NCI-H1694 treated with DMSO at 0.1 percent for 48 hours (cell line): ENCODE data around the gene RSPO4.

ENCODE experiments used
- DNase-seq: peaks from one replicate; lab custom pipeline; 2025; lab: John Stamatoyannopoulos, UW

The RSPO4 gene

DNA sequence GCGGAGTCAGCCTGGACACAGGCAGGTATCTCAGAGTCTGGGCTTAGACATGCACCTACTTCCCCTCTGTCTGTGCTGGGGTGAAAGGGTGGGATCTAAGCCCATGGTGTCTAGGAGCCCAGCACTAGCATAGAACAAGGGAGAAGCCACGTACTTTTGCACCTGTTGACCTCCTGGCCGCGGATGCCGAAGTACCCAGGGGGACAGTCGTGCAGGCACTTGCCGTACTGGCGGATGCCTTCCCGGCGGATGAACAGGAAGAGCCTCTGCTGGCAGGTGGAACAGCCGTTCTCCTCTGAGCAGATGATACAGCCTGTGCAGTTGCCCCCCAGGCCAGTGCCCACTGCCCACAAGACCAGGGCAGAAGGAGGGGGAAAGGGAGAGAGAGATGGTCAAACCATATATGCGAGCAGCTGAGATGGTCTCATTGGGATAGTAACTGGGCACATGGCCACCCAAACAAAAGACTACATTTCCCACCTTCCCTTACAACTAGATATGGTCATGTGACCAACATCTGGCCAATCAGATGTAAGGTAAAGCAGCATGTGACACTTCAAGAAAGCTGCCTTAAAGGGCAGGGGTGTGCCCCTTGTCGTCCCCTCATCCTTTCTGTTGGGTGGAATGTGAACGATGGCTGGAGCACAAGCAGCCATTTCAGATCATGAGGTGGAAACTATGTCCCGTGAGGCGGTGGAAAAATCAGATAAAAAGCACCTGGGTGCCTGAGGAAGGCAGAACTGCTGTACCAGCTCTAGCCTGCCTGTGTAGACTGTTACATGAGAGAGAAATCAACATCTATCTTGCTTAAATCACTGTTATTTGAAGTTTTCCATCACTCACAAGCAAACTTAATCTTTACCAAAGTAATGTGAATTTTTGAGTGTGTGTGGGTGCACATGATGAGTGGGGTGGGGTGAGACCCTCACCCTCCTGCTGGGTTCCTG lies 34.0 kb downstream of the RSPO4 start:
- no peak for DNase-seq

DNA sequence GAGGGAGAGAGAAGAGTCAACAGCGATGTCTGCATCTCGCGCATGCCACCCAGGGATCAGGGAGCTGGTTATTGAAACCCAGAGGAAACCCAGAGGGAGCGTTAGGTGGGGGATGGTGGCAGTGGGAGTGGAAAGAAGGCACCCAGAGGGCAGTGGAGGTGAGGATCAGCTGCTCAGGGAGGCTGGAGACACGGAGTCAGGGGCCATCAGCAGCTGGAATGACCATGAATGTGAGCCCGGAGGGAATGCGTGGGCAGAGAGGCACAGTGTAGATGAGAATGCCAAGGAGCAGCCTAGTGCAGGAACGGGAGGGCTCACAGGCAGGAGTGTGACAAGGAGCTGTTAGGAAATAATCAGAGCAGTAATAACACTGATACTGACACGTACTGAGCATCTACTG lies 36.2 kb downstream of the RSPO4 start:
- no peak for DNase-seq

DNA sequence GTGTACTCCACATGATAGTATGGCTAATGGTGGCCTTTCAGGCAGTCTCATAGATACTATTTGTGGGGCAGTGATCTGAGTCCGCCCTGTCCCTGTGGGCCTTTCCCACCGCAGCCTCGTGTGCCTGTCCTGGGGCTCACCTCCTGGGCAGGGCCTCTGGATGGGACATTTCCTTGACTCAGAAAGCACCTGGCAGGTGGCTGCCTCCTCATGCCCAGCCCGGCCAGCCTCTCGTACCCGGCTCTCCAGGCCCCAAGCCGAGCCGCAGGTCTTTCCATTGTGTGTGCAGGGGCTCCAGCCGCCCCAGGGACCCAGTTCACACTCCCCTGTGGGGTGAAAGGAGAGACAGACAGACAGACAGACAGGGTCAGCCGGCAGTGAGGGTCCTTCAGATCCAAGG lies 38.3 kb downstream of the RSPO4 start:
- DNase-seq = no peak

DNA sequence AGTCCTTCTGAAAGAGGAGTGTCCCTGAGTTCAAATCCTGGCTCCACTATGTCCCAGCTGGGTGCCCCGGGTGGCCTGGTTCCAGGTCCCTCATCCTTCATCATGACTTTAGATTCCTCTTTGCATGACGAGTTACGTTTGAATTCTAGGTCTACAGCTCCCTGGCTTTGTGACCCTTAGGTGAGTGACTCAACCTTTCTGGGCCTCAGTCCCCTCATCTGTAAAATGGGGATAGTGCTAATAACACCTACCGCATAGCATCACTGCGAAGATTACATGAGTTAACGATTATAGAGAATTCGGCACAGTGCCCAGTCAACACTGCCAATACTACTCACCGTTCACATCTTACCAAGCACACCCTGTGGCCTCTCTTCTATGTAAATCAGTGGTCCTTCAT lies 39.4 kb downstream of the RSPO4 start:
- no peak for DNase-seq

DNA sequence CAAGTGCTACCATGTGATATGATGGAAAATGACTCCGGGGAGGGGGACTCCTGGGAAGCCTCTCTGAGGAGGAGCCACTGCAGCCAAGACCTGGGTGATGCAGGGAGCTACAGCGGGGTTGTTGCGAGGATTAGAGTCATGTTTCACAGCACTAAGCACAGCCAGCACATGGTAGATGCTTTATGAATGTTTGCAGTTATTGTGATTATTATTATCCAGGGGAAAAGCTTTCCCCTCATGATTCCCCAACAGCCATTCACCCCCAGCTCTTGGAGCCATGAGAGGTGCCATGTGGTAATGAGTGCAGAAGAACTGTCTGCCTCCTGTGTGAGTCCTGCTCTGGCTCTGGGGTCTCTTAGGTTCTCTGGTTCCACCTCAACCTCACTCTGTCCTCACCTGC lies 39.9 kb downstream of the RSPO4 start:
- no peak for DNase-seq

DNA sequence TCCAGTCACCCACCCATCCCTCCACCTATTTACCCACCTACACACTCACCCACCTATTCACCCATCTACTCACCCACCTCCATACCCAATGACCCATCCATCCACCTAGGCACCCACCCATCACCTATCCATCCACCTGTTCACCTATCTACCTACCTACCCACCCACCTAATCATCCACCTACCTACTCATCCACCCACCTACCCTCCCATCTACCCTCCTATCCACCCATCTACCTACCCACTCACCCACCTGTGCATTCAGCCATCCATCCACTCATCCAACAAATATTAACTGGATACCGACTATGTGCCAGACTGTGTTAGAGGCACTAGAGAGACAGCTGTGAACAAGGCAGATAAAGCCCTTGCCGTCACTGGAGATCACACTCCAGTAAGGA lies 40.3 kb downstream of the RSPO4 start:
- no peak for DNase-seq

DNA sequence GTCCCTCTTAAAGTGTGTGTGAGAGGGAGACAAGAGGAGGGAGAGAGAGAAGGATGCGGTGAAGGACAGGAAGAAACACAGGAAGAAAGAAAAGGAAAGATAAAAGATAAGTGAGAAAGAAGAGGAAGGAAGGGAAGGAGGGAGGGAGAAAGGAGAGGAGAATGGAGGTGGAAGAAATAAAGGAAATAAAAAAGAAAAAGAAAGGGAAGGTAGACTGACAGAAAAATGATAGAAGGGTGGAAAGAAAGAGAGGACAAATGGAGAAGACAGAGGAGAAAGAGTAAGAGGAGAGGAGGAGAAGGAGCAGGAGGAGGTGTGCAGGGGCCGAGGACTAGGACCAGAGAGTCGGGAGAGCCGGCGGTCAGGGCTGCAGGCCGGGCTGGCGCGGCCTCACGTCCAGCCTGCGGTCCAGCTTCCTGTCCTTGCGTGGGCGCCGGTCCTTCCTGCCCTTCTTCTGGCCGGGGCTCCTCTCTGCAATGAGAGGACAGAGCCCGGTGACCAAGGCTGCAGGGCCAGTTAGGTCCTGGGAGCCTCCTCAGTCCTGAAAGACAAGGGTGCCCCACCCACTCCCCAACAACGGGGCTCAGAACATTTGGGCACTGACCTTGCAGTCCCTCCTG lies 42.0 kb downstream of the RSPO4 start:
- DNase-seq = no peak

DNA sequence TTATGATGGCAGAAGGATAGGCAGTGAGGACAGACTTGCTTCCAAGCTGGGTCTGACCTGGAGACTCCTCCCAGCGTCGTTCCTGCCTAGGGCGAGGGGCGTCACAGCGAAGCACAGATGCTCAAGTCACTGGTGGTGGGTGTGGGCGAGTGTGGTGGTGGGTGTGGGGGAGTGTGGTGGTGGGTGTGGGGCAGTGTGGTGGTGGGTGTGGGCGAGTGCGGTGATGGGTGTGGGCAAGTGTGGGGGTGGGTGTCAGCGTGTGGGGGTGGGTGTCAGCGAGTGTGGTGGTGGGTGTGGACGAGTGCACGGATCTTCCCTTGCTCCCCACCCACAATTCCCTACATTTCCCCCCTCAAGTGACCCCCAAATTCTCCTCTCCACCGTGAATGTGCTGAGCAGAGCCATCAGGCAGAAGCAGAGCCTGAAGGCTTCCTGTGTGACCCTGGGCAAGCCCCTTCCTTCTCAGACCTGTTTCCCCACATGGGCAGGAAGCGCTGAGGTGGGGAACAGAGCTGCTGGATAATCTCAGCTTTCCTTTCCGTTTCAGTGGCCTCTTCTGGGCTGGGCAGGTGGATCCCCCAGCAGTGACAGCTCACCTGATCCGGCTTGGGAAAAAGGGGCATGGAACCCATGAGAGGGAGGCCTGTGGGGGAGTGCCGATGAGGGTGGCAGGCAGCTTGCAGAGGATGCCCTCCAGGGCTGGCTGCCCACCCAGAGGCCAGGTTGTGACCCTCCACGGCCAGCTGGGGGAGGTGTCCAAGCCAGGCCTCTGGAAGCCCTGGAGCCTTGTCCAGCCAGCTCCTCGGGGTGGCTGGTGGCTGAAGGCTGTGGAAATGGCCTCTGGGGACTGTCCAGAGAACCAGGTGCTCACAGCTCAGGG lies 42.9 kb downstream of the RSPO4 start:
- DNase-seq = no peak

DNA sequence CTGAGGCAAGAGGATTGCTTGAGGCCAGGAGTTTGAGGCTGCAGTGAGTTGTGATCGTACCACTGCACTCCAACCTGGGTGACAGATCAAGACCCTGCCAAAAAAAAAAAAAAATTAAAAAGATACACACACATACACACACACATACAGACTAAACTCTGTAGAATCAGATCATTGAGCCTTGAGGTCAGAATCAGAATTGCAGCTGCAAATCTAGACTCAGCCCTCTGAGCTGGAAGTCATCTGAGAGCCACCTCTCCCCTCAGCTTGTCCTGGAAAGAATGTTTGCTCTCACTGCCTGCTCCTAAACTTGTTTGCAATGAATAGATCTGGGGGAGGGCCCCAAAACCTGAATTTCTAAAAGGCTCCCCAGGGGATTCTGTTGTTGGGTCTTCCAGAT lies 44.6 kb downstream of the RSPO4 start:
- DNase-seq = no peak

DNA sequence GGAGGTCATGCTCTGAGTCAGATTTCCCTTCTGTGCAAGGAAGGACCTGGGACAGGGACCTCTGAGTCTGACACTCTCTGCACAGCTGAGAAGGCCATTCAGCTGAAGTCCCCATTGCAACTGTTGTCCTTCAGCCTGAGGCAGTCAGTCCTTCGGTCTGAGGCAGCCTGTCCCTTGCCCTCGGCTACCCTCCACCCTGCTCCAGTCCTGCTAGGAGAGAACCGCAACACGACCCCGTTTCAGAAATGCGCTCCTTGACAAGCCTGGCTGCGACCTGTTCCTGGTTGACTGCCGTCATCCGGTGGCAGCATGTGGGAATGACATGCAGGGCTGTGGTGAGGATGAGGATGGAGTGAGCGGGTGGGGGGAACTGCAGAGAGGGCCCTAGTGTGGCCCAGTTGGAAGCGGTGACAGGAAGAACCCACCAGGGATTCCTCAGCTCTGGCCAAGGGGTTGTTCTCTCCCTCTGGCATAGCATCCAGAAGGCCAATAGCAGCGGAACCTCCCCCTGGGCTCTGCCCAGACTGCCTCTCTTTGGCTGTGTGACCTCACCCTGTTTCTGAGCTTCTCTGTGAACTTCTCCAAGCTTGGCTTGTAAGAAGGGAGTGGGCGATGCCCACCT lies 45.7 kb downstream of the RSPO4 start:
- peak; percentile 27 for DNase-seq

DNA sequence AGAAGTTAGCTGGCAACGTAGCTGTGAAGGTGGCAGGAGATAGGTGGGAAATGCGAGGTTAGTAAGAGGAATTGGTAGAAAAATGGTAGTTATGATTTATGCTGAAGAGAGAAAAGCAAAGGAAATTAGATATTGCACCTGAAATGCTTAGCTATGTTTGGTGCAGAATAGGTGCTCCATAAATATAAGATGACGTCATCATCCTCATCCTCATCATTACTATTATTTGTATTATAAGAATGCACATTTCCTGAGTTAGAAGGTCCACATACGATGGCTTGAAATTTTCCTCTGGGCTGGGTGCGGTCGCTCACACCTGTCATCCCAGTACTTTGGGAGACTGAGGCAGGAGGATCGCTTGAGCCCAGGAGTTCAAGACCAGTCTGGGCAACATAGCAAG lies 46.5 kb downstream of the RSPO4 start:
- DNase-seq = no peak

DNA sequence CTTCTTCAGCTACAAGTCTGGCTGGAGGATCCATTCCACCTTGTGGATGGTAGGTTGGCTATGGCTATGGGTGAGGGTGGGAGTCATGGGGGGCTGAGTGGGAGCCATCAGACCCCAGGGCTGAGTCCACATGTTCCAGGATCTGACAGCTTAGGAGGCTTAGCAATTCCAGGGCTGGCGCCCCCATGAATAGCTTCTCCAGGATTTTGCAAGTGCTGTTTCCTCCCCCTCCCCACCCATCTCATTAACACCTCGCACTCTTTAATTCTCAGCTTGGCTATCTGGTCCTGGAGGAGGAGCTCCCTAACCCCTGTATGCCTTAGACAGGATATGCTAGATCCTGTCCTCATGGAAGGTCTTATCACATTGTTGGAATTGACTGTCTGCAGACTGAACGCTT lies 47.0 kb downstream of the RSPO4 start:
- DNase-seq = no peak

DNA sequence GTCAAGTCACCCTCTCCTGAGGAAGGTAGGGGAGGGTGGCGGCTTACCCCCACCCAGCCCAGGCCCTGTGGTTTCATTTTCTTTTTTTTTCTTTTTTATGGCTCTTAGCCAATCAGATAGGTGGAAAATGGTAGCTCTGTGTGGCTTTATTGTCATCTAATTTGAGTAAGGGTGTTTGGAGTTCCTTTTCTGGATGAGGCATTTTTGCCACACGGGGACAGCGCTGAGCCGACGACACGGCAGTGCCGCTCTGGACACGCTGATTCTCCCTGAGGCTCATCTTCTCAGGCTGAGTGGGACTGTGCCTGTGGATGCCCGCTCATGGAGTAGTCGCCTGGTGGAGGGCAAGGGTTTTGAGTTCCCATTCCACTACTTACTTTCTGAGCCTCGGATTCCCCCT lies 48.4 kb downstream of the RSPO4 start:
- DNase-seq = no peak

DNA sequence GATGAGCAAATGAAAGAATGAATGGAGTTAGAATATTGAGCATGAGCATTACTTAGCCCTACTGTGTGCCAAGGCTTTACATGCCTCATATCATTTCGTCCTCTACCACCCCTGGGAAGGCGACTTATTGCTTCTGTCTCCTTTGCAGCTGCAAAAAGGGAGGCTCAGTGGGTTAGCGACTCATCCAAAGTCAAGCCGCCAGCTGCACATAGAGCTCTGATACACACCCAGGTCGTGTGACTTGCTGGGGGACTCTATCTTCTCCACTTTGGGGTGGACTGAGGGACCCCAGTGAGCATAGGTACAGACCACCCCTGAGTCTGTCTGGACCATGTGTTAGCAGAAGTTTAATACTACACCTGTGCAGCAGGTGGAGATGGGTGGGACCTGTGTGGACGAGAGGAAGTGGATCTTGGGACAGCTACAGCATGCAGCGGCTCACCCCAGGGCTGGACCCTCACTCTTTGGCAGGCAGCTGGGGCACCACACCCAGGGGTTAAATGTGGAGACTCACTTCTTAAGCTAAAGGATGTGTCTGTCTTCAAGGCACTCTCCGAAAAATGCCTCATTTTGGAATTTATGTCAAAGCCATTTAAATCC lies 49.8 kb downstream of the RSPO4 start:
- no peak for DNase-seq

DNA sequence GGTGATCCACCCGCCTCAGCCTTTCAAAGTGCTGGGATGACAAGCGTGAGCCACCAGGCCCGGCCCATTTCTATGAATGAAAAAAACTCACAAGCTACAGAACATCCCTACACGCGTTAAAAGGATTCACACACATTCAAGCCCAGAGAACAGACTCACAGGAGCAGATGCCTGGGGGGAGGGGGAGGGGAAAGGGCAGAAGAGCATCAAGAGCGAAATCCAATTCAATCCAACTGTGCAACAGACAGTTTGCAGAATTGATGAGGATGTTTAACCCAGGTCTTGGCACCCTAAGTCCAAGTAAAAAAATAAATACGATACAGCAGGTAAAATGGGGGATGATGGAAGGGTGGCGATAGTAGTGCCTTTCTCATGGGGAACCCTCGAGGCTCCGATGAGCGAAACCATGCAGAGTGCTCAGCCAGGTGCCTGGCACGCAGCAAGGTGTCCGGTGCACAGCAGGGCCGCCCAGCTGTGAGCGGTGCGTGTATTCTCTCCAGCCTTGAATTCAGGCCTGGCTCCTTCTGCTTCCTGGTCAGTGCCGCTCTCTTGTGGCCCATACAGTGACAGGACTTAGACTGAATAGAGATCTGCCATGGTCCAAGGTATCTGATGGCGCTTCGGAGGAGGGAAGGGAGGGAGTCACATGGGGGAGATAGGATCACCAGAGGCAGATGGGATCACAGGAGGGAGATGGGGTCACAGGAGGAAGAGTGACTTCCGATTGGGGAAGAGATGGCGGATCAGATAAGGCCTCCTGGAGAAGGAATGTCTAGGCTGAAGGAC lies 50.5 kb downstream of the RSPO4 start:
- DNase-seq = no peak

DNA sequence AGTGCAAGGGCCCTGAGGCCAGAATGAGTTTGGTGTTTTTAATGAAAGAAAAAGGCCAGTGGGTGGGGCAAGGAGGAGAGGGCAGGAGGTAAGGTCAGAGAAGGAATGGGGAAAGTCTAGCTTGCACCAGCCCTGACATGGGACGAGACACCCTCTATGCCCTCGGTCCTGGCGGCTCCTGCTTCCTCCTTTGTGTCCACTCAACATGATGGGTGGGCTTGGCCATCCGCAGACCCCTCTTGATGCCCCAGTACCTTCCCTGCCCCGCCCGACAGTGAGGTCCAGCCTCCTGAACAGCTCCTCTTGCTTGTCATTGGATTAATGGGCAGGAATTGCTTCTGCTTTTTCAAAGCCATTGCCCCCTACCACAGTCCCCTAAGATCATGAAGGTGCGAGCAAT lies 52.4 kb downstream of the RSPO4 start:
- no peak for DNase-seq

DNA sequence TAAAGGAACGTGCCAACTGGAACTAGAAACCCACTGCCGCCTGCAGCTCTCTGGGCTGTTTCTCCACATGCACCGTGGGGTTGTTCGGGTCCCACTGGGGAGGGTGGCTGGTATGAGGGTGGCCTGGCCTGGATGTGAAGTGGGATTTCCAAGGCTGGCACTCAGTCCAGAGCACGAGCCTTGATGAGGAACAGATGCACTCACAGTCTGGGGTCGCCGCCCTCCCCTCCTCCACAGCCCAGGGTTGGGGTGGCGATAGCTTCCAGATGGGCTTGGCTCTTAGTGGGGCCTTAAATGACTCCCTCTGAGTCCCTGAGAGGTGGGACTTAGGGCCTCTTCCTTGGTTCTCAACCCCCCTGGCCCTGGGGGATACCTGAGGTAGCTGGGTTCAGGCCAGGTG lies 55.3 kb downstream of the RSPO4 start:
- DNase-seq = no peak

DNA sequence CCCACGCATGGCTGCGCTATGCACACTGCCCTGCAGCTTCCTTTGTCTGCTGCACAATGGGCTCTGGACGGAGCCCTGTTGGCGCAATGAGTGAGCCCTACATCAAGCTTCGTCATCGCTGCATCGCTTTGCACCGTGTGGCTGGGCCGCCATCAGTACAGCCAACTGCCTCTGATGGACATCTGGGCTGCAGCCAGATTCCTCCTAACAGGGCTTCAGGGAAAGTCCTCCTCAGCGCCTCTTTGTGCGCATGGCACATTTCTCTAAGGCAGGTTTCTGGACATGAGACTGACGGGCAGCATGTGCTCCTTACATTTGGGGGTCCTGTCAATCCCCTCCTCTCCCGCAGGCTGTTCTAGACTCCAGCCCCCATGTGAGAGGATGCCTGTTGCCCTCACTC lies 56.3 kb downstream of the RSPO4 start:
- no peak for DNase-seq

DNA sequence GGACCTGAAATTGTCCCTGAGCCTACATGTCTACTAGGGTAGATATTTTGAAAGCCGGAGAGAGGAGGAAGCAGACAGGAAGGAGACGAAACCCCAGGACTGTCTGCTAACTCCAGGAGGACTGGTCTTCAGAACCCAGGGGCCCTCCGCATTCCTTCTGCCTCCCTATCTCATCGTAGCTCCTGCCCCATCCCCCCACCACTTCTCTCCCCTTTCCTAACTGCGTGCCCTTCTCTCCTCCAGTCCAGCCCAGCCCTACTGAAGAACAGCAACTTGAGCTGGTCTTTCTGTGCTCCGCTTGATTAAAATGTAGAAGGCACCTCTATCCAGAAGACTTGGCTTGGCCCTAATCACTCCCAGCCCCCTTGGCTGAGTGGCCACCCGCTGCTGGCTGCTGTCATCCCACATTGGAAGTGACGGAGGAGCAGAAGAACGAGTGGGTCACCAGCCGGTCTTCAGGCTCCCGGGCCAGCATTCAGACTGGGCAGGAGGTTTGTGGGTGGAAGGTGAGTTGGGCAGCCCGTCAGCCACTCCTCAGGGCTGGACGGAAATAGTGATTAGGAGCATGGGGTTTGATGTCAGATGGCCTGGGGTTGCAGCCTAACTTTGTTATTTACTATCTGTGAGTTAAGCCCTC lies 57.2 kb downstream of the RSPO4 start:
- DNase-seq = no peak

DNA sequence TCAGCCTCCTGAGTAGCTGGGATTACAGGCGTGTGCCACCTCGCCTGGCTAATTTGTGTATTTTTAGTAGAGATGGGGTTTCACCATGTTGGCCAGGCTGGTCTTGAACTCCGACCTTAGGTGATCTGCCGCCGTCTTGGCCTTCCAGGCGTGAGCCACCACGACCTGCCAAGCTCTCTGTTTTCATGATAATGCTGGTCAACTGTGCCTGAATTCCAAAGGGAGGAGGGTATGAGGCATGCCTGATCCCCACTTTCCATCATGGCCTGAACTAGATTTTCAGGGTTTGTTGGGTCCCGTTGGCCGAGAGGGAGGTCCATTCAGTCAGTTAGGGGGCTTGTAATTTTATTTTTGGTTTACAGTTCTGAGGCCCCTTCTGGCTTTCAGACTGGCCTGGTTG lies 58.0 kb downstream of the RSPO4 start:
- DNase-seq = no peak

DNA sequence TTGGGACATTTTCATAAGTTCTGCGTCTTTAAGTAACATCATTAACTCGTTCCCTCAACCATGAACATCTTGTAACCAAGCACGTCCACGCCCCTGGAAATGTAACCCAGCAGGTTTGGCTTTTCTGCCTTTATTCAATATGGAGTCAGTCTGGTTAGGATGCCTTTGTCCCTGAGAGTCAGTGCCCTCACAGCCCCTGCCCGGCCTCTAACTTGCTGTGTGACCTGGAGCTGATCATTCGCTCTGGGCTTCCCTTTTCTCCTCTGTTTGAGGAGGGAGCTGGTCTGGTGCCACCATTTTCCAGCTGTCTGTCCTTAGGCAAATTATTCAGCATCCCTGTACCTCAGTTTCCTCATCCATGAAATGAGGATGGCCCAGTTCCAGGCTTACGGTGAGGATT lies 59.5 kb downstream of the RSPO4 start:
- no peak for DNase-seq
